Esophagus squamous epithelium (tissue), 5 donors: Measurements from ENCODE around the gene PRR18. TPM values are rescaled to one million over a fixed set of nuclear protein-coding genes. Genes with fewer than 3 reads are reported as not detected.

ENCODE experiments used
- DNase-seq: peaks from one replicate; lab custom pipeline; 2025; lab: John Stamatoyannopoulos, UW
- H3K27ac ChIP-seq, 4 donors: fragments of 200-600 bp; sonication (generic); one replicate each; pipeline ENCODE4 v1.5.1; 2016 to 2019; ENCODE audit warnings: mild to moderate bottlenecking in 1 of 4
- H3K27me3 ChIP-seq, 4 donors: fragments of 200-600 bp; sonication (generic); 1 replicate in 3 of 4; 2 replicates in 1 of 4; pipeline versions ENCODE4 v1.5.1 to v1.6.0; 2017 to 2021; ENCODE audit warnings: antibody characterized with exemption in 1 of 4
- H3K36me3 ChIP-seq, 3 donors: fragments of 200-600 bp; sonication (generic); one replicate each; pipeline ENCODE4 v1.5.1; 2016 to 2019
- H3K4me1 ChIP-seq, 3 donors: fragments of 200-600 bp; sonication (generic); one replicate each; pipeline ENCODE4 v1.5.1; 2017 to 2019
- H3K4me3 ChIP-seq, 4 donors: fragments of 200-600 bp; sonication (generic); 1 replicate in 3 of 4; 2 replicates in 1 of 4; pipeline ENCODE4 v1.5.1; 2016 to 2019; ENCODE audit warnings: mild to moderate bottlenecking in 2 of 4, moderate library complexity in 1 of 4
- H3K9me3 ChIP-seq, 3 donors: fragments of 200-600 bp; sonication (generic); one replicate each; pipeline ENCODE4 v1.5.1; 2016 to 2019
- CTCF ChIP-seq, 6 experiments: fragments of 450-650 bp in 4 of 6; fragments of 200-600 bp in 2 of 6; sonication (generic) in 2 of 6; IDR thresholded peaks; one replicate each; pipeline ENCODE4 v1.5.1; 2016 to 2019; ENCODE audit warnings: antibody characterized with exemption in 6 of 6, mild to moderate bottlenecking in 4 of 6, moderate library complexity in 4 of 6
- POLR2A ChIP-seq, 4 donors: fragments of 450-650 bp; IDR thresholded peaks; one replicate each; pipeline ENCODE4 v1.6.1; 2017; ENCODE audit warnings: antibody characterized with exemption in 4 of 4, mild to moderate bottlenecking in 4 of 4, moderate library complexity in 3 of 4
- WGBS, 2 donors: methylation state at CpG; one replicate each; pipeline ENCODE4 v1.1.5; 2018; 5-methylcytosine and 5-hydroxymethylcytosine counted together
- intact Hi-C: fragments of 100-400 bp; cut with DNase I; formaldehyde crosslinking; loops from one replicate; pipeline ENCODE4 v1.15.0; 2022
- total RNA-seq, 4 donors: library from RNA; depleted of rRNA; stranded (reverse); fragments of >200 nt; gene quantifications; one replicate each; pipeline ENCODE4 v1.1.0, GENCODE V29; 2016
- donor health status: DM: yes; HTN: yes; CAD: no.

Gene PRR18
- total RNA-seq, 4 donors from 2014 or later = not detected

DNA sequence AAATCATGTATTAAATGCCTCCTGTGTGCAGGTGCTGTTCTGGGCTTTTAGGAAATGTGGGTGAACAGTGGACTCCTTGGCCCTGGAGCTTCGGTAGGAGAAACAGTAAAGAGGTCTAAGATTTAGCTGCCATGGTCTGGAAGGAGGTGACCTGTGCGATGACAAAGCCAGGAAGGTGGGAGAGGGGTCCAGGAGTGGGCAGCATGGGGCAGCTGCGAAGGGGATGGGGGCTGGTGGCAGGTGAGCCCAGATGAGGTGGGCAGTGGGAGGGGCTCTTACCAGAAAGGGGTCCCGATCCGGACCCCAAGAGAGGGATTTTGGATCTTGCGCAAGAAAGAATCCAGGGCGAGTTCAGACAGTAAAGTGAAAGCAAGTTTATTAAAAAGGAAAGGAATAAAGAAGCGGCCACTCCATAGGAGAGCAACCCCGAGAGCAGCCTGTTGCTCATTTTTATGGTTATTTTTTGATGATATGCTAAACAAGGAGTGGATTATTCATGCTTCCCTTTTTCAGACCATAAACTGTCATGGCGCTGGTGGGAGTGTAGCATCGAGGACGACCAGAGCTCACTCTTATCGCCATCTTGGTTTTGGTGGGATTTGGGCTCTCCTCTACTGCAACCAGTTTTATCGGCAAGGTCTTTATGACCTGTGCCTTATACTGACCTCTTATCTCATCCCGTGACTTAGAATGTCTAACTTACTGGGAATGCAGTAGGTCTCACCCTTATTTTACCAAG lies 38.7 kb downstream of the PRR18 start:
- TF ChIP-seq POLR2A (IDR thresholded peaks at IDR 0.05) = no peak
- TF ChIP-seq CTCF (IDR thresholded peaks at IDR 0.05) = no peak
- Histone ChIP-seq H3K9me3 (no peaks in the 10 kb centered on the region), H3K4me1 (no peaks in the 10 kb centered on the region), H3K27ac (no peak overlapping the region), H3K27me3 (peaks cover 0 to 38% (median 0%) of the 10 kb centered on the region in 4 donors), H3K36me3 (no peaks in the 10 kb centered on the region), H3K4me3 (no peak overlapping the region)
- WGBS, 2 donors = 68 to 72% methylated on average over 14 of the region's 15 CpGs
- DNase-seq = no peak
- intact Hi-C loops = loop anchor here (5.0 kb wide), 1 partner anchor 133 kb away; no protein-coding TSS in a partner anchor

DNA sequence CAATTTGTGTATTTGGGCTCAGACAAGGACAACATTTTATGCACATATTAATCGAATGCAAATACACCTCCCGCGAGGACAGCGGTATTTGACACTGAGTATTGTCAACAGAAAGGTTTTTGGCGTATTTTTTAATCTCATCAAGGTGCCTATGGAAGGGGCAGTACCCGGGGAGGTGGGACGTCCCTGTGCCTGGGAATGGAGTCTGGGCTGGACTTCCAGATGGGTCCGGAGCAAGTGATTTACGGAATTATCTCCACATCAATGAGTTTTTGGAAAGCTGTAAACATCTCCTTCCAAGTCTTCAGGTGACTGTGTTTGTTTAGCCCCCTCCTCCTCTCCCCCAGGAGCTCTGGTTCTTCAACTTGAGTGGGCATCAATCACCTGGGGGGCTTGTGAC lies 39.8 kb downstream of the PRR18 start:
- Histone ChIP-seq H3K9me3 (no peaks in the 10 kb centered on the region), H3K4me3 (no peak overlapping the region), H3K27me3 (peaks cover 0 to 35% (median 0%) of the 10 kb centered on the region in 4 donors), H3K27ac (no peak overlapping the region), H3K36me3 (no peaks in the 10 kb centered on the region), H3K4me1 (no peaks in the 10 kb centered on the region)
- intact Hi-C loops = no loop called here
- no peak for TF ChIP-seq CTCF (IDR thresholded peaks at IDR 0.05)
- TF ChIP-seq POLR2A (IDR thresholded peaks at IDR 0.05) = no peak
- DNase-seq = no peak
- 41 to 43% methylated on average over 9 of the region's 9 CpGs for WGBS, 2 donors

DNA sequence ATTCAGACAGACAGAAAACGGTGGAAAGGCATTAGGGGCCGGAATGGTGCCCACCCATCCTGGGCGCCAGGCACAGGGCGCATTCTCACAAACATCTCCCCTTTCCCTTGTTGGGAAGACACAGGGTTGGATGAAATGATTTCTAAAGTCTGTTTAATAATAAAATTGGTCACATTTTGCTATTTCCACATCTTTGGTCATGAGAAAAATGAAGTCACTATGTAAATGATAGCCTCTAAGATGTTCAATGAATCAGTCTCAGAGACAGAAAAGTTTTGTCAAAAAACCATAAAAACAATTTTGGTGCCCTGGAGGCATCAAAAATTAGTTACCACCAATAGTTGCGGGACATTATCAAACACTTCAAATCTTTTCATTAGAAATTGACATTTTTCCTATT lies 40.7 kb downstream of the PRR18 start:
- DNase-seq = no peak
- Histone ChIP-seq H3K9me3 (no peaks in the 10 kb centered on the region), H3K36me3 (no peaks in the 10 kb centered on the region), H3K27ac (no peak overlapping the region), H3K4me1 (no peaks in the 10 kb centered on the region), H3K27me3 (peaks cover 0 to 35% (median 0%) of the 10 kb centered on the region in 4 donors), H3K4me3 (no peak overlapping the region)
- intact Hi-C loops = no loop called here
- WGBS, 2 donors = 92% methylated on average over 5 of the region's 5 CpGs
- no peak for TF ChIP-seq CTCF (IDR thresholded peaks at IDR 0.05)
- no peak for TF ChIP-seq POLR2A (IDR thresholded peaks at IDR 0.05)

GRCh38 chr6:166266336-166266735 lies 41.9 kb downstream of the PRR18 start:
- intact Hi-C loops = no loop called here
- H3K9me3 ChIP-seq = no peaks in the 10 kb centered on the region
- H3K27me3 ChIP-seq = peaks cover 0 to 34% (median 0%) of the 10 kb centered on the region in 4 donors
- TF ChIP-seq POLR2A (IDR thresholded peaks at IDR 0.05) (no peak), CTCF (IDR thresholded peaks at IDR 0.05) (no peak)
- H3K4me1 ChIP-seq = no peaks in the 10 kb centered on the region
- H3K4me3 ChIP-seq = no peak overlapping the region
- H3K36me3 ChIP-seq = no peaks in the 10 kb centered on the region
- DNase-seq = no peak
- 67 to 69% methylated on average over 3 of the region's 3 CpGs for whole genome bisulfite sequencing, 2 donors
- H3K27ac ChIP-seq = no peak overlapping the region

DNA sequence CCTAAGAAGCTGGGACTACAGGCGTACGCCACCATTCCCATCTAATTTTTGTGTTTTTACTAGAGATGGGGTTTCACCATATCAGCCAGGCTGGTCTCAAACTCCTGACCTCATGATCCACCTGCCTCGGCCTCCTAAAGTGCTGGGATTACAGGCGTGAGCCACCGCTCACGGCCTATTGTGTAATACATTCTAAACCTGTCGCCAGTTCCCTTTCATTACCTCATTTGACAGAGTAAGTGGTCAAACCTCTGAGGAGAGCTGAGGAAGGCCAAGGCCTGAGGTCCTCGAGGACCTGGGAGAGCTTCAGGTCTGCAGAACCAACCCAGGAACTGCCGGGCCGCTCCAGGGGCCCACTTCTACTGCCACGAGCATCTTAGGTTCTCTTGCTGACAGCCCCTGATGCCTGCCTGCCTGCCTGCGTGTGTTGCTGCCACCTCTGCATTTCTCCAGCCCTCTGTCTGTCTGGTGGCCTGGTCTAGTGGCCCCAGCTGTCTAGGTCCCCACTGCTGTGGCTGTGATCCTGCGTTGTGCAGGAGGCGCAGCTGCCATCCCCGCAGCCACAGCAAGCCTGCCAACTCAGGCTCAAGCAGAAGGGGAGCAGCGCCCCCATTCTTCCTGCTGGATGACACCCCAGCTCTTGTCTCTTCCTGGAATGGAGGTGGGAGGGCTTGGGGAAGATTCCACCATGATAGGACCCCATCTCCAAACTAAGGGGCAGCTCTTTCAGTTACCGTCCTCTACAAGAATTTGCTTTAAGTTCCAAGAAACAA lies 45.3 kb downstream of the PRR18 start:
- H3K4me1 ChIP-seq = no peaks in the 10 kb centered on the region
- 81 to 82% methylated on average over 8 to 10 of the region's 17 CpGs for WGBS, 2 donors
- H3K27ac ChIP-seq = no peak overlapping the region
- H3K27me3 ChIP-seq = peaks cover 0 to 9% (median 0%) of the 10 kb centered on the region in 4 donors
- H3K9me3 ChIP-seq = no peaks in the 10 kb centered on the region
- TF ChIP-seq POLR2A (IDR thresholded peaks at IDR 0.05) (no peak), CTCF (IDR thresholded peaks at IDR 0.05) (no peak)
- intact Hi-C loops = no loop called here
- no peaks in the 10 kb centered on the region for H3K36me3 ChIP-seq
- DNase-seq = no peak
- no peak overlapping the region for H3K4me3 ChIP-seq
